ENCODE results near the gene CCDC188.

CCDC188 gene

GRCh38 chr22:20184501-20185165, 33.8 kb upstream of the CCDC188 start:
- DNase-seq: no peak

- no peak for DNase-seq
Measured at GRCh38 chr22:20183823-20184222, 33.0 kb upstream of the CCDC188 start.

GRCh38 chr22:20183101-20183500, 32.2 kb upstream of the CCDC188 start:
- no peak for DNase-seq

- no peak for DNase-seq
Measured at GRCh38 chr22:20182365-20182764, 31.5 kb upstream of the CCDC188 start.

- DNase-seq: no peak
Measured at GRCh38 chr22:20181884-20182236, 31.0 kb upstream of the CCDC188 start.

- DNase-seq: no peak
Measured at GRCh38 chr22:20181194-20181883, 30.5 kb upstream of the CCDC188 start.

GRCh38 chr22:20180640-20181039, 29.8 kb upstream of the CCDC188 start:
- no peak for DNase-seq

GRCh38 chr22:20180245-20180630, 29.4 kb upstream of the CCDC188 start:
- no peak for DNase-seq

GRCh38 chr22:20179455-20180244, 28.8 kb upstream of the CCDC188 start:
- DNase-seq: no peak

- no peak for DNase-seq
Measured at GRCh38 chr22:20178915-20179227, 28.0 kb upstream of the CCDC188 start.

- DNase-seq: peak; percentile 30
Measured at GRCh38 chr22:20178075-20178914, 27.4 kb upstream of the CCDC188 start.

- DNase-seq: no peak
Measured at GRCh38 chr22:20177217-20177911, 26.5 kb upstream of the CCDC188 start.

GRCh38 chr22:20176421-20177085, 25.7 kb upstream of the CCDC188 start:
- DNase-seq: no peak

GRCh38 chr22:20175597-20175900, 24.7 kb upstream of the CCDC188 start:
- DNase-seq: no peak

- no peak for DNase-seq
Measured at GRCh38 chr22:20174785-20175596, 24.1 kb upstream of the CCDC188 start.

- DNase-seq: no peak
Measured at GRCh38 chr22:20173772-20174171, 22.9 kb upstream of the CCDC188 start.

- DNase-seq: no peak
Measured at GRCh38 chr22:20173246-20173645, 22.4 kb upstream of the CCDC188 start.

GRCh38 chr22:20172141-20172613, 21.3 kb upstream of the CCDC188 start:
- DNase-seq: no peak

GRCh38 chr22:20171288-20172140, 20.7 kb upstream of the CCDC188 start:
- no peak for DNase-seq

- no peak for DNase-seq
Measured at GRCh38 chr22:20170170-20170569, 19.3 kb upstream of the CCDC188 start.

Measured in NCI-H2227 treated with DMSO at 0.1 percent for 48 hours (cell line).